ENCODE results near the gene ATP6V0C.

ATP6V0C gene

GRCh38 chr16:2512735-2513404 is 882 bp upstream of the ATP6V0C start:
- DNase-seq: no peak

- DNase-seq: no peak
Observed at GRCh38 chr16:2514333-2515179, 804 bp downstream of the ATP6V0C start.

- DNase-seq: no peak
Observed at GRCh38 chr16:2515180-2515851, 1.6 kb downstream of the ATP6V0C start.

GRCh38 chr16:2516391-2517240 is 2.9 kb downstream of the ATP6V0C start:
- no peak for DNase-seq

- DNase-seq: no peak
Observed at GRCh38 chr16:2517954-2518605, 4.3 kb downstream of the ATP6V0C start.

GRCh38 chr16:2518823-2519710 is 5.3 kb downstream of the ATP6V0C start:
- DNase-seq: no peak

GRCh38 chr16:2519711-2520080 is 5.9 kb downstream of the ATP6V0C start:
- no peak for DNase-seq

- peak; percentile 92 for DNase-seq
Observed at GRCh38 chr16:2520097-2520783, 6.5 kb downstream of the ATP6V0C start, which contains the start of gene AMDHD2. Gene AMDHD2 (plus strand): TSS chr16:2520371. CDS start chr16:2520459, 88 bp downstream.

GRCh38 chr16:2520784-2521531 is 7.2 kb downstream of the ATP6V0C start:
- no peak for DNase-seq

- no peak for DNase-seq
Observed at GRCh38 chr16:2523801-2524231, 10.1 kb downstream of the ATP6V0C start.

GRCh38 chr16:2524339-2524938 is 10.7 kb downstream of the ATP6V0C start:
- DNase-seq: no peak

- DNase-seq: no peak
Observed at GRCh38 chr16:2526135-2526534, 12.4 kb downstream of the ATP6V0C start.

- no peak for DNase-seq
Observed at GRCh38 chr16:2527071-2527783, 13.5 kb downstream of the ATP6V0C start.

GRCh38 chr16:2527784-2528100 is 14.0 kb downstream of the ATP6V0C start:
- no peak for DNase-seq

- DNase-seq: no peak
Observed at GRCh38 chr16:2528161-2529060, 14.7 kb downstream of the ATP6V0C start.

- no peak for DNase-seq
Observed at GRCh38 chr16:2529061-2529931, 15.5 kb downstream of the ATP6V0C start.

All from fibroblast of skin of abdomen (primary cell).